NAMALWA (cell line): Measurements from ENCODE around the gene PRSS3.
"Not testable (repeated sequence)": the region's sequence is repeated elsewhere in the genome, so short reads cannot be mapped to it uniquely, and the experiment has no call there.

ENCODE experiments used
- DNase-seq: peaks from one replicate; pipeline ENCODE4 v3.0.0-alpha.2; 2015; ENCODE audit warnings: low spot score

Gene PRSS3

DNA sequence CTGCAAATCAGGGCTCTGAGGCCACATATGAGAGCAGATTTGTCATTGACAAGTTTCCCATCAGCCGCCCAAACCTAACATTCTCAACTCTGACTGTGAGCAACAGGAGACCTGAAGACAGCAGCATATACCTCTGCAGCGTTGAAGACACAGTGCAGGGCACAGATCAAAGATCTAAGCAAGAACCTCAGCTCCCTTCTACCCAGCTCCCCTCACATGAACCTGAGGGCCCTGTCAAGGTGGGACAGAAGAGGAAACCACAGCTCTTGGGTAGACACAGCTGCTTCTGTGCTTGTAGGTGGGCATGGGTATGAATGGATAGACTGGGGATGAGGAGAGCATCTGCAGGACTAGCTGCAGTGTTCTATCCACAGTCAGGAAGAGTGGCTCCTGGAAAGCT, 8.7 kb upstream of the PRSS3 start:
- DNase-seq = no peak

DNA sequence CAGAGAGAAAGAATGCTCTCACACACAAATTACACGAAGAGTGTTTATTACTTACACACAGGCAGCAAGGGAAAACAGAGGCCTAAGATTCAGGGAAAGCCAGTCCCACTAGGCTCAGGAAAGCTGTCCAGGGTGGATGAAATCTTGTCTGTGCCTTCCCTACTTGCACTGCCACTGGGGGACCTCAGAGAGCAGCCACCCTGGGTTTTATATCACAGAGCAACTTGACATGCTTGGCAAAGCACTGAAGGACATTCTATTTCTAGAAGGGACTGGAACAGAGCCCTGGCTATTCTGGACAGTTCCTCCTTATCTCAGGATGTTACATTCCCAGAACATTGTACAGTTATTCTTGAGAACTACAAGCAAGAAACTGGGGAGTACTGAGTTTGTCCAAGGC, 7.5 kb upstream of the PRSS3 start:
- no peak for DNase-seq

- not testable (repeated sequence) for DNase-seq
These were observed 5.9 kb upstream of the PRSS3 start for GRCh38 chr9:33789429-33789828.

DNA sequence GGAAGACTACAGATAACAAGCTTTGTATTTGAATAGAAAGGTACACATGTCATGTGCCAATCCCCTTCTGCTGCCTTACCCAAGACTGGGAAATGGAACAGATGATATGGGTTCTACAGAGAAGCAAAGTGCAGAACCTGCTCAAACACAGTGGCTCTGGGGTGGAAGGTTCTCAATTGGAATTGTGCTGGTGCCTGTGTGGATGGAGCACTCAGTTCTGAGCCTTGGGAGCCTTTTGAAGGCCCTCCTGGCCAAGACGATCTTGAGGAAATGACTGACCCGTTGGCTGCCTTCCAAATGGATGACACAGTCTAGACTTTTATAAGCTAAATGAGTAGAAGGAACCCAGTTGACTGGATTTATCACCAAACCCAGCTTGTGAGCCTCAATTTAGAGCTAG, 4.2 kb upstream of the PRSS3 start:
- DNase-seq = no peak

DNA sequence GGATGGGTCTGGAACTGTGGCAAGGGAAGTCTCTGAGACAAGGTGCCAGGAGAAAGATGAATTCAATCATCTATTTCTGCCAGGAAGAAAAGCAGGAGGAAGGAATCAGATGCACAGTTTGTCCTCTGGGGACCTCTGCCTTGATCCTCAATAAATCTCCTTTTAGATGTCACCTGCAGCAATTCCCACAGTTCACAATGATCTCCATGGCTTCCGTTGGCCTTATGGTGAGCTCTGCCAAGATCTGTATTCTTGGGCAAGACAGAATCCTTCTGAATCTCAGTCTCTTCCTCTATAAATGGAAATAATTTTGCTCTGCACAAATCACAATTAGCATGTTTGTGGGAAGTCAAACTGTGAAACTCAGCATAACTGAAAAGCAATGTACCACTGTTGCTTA, 1.9 kb upstream of the PRSS3 start:
- not testable (repeated sequence) for DNase-seq

DNA sequence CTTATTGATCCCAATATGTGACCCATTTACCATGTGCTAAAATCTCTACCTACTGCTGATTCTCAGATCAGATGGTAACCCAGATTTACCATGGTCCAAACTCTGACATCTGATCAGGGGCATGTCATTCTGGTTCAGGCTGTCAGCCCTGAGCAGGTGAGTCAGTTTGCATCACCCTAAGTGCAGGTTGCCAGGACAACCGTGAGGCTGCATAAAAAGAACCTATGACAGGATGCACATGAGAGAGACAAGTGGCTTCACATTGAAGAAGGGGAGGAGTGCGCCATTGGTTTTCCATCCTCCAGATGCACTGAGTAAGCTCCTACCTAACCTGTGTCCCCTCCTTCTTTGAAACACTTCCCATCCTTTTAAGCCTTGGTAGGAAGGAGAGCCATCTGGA, 801 bp upstream of the PRSS3 start:
- no peak for DNase-seq

GRCh38 chr9:33795819-33796218, 458 bp downstream of the PRSS3 start:
- no peak for DNase-seq

- not testable (repeated sequence) for DNase-seq
These were observed 1.3 kb downstream of the PRSS3 start for GRCh38 chr9:33796679-33797078.

DNA sequence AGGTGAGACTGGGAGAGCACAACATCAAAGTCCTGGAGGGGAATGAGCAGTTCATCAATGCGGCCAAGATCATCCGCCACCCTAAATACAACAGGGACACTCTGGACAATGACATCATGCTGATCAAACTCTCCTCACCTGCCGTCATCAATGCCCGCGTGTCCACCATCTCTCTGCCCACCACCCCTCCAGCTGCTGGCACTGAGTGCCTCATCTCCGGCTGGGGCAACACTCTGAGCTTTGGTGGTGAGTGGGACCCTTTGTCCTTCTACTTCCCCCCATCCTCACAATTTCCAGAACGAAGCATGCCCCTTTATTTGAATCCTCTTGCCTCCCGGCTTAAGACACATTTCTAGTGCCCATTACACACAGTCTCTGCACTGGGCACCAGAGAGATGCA, 2.5 kb downstream of the PRSS3 start:
- no peak for DNase-seq

DNA sequence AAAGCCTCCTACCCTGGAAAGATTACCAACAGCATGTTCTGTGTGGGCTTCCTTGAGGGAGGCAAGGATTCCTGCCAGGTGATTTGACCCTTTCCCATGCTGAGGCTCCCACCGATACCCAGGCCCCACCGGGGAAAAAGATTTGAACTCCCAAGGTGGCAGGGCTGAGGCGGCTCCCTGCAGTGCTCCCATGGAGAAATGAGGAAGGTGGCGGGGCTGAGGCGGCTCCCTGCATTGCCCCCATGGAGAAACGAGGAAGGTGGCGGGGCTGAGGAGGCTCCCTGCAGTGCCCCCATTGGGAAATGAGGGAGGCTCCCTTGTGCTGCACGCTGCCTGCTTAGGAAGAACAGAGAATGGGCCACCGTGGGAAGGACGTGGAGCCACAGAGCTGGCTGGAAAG, 3.2 kb downstream of the PRSS3 start:
- DNase-seq = no peak

DNA sequence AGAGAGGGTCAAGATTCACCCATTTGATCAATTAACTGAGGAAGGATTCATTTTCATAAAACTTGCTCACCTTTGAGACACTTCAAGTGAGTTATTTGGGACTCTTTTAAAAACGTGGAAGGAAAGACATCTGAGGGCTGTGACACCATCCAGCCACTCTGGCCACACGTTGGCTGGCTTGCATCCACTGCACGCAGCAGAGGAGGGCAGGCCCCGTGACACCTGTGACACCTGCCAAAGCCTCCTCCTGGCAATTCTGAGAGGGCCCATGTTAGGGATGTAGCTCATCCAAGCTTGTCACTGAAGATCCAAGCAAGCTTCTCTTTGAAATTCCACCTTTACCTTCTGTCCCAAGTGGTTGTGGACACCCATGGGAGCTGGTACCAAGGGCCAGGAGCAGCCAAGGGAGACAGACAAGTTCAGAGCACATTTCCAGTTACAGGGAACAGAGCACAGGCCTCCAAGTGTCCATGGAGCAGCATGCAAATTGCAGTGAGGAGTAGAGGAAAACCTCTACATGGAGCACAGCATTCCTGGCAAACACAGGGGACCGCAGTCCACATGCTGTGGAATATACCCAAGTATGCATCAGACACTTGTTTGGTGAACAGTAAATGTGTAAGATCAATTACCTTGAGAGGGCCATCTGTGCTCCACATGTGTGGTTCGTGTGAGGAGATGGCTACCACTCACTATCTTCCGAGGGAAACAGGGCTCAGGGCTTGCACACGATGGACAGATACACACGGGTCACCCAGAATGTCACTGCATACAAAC, 4.8 kb downstream of the PRSS3 start:
- DNase-seq = no peak

DNA sequence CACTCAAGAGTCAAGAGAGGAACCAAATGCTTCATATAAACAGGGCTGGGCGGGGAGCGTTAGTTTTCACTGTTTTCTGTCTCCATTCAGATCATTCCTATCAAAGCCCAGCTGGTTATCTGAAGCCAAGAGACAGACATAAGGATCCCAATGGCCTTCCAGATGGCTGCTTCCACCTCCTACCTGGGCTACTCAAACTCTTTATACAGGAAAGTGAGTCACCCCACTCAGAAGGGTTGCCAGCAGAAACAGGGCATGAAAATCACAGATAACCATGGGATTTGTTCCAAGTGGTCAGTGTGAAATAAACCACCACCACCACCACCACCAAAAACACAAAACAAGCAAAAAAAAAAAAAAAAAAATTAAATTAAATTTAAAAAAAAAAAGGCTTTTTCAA, 5.5 kb downstream of the PRSS3 start:
- no peak for DNase-seq

- not testable (repeated sequence) for DNase-seq
These were observed 6.7 kb downstream of the PRSS3 start for GRCh38 chr9:33801943-33802500.

DNA sequence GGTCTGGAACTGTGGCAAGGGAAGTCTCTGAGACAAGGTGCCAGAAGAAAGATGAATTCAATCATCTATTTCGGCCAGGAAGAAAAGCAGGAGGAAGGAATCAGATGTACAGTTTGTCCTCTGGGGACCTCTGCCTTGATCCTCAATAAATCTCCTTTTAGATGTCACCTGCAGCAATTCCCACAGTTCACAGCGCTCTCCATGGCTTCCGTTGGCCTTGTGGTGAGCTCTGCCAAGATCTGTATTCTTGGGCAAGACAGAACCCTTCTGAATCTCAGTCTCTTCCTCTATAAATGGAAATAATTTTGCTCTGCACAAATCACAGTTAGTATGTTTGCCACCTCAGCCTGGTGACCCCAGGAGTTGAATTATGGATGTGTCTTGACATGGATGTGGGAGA, 8.8 kb downstream of the PRSS3 start:
- DNase-seq = not testable (repeated sequence)

DNA sequence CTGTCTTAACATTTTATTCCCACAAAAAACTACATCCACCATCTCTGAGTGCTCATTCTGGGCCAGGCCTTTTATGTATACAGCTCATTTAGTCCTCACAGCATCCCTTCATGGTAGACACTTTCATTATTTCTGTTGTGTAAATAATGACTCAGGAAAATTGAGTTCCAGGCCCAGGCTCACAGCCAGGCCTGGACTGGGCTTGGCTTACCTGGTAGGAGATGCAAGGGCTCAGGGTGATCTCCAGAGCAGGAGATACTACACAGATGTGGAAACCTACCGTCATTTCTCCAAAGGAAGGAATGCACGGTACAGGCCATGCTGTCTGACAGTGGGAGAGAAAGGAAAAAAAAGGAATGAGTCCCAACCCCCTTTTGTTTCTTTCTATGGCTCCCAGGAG, 11.8 kb downstream of the PRSS3 start:
- not testable (repeated sequence) for DNase-seq

GRCh38 chr9:33808979-33809322, 13.6 kb downstream of the PRSS3 start:
- not testable (repeated sequence) for DNase-seq

DNA sequence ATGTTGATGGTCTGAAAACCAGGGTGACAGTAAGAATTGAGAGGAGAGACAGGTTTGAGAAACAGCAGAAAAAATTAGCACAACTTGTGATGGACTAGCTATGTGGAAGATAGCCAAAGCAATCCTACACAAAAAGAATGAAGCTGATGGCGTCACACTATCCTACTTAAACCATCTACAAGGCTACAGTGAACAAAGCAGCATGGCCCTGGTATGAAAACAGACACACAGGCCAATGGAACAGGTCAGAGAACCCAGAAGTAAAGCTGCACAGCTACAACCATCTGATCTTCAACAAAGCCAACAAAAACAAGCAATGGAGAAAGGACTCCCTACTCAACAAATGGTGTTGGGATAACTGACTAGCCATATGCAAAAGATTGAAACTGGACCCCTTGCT, 14.1 kb downstream of the PRSS3 start:
- DNase-seq = no peak

- DNase-seq = peak; percentile 83
These were observed 18.6 kb downstream of the PRSS3 start for GRCh38 chr9:33813712-33814641.

DNA sequence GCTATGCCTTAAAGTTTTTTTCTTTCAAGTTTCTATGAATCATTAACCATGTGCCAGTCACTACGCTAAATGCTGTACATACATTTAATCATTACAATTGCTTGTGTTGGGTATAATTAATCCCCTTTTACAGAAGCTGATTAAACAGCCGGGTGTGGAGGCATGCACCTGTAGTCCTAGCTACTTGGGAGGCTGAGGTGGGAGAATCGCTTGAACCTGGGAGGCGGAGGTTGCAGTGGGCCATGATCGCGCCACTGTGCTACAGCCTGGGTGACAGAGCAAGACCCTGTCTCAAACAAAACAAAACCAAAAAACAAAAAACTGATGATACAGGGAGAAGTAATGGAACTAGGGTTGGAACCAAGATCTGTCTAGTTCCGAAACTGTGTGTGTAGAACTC, 20.4 kb downstream of the PRSS3 start:
- peak; percentile 9 for DNase-seq

- DNase-seq = peak; percentile 90
These were observed 21.2 kb downstream of the PRSS3 start, which contains the start of gene UBE2R2 for GRCh38 chr9:33816327-33817252. TSS of gene UBE2R2 (plus strand) at chr9:33817160. CDS start at chr9:33817758, 598 bp downstream.

- peak; percentile 73 for DNase-seq
These were observed 22.2 kb downstream of the PRSS3 start for GRCh38 chr9:33817327-33818166.
